ENCODE measurements around the gene CDCA3.

CDCA3 gene

GRCh38 chr12:6831450-6831995, 19.6 kb downstream of the CDCA3 start:
- DNase-seq: no peak

- no peak for DNase-seq
These were observed 20.1 kb downstream of the CDCA3 start for GRCh38 chr12:6830999-6831398.

GRCh38 chr12:6830286-6830890, 20.7 kb downstream of the CDCA3 start:
- no peak for DNase-seq

- DNase-seq: no peak
These were observed 21.4 kb downstream of the CDCA3 start for GRCh38 chr12:6829536-6830220.

GRCh38 chr12:6828781-6829535, 22.1 kb downstream of the CDCA3 start:
- DNase-seq: peak; percentile 56

- no peak for DNase-seq
These were observed 22.9 kb downstream of the CDCA3 start, which contains the start of gene P3H3 for GRCh38 chr12:6827982-6828780. P3H3 (plus strand) TSS chr12:6828407; CDS start chr12:6828441, 34 bp downstream.

- peak; percentile 55 for DNase-seq
These were observed 23.6 kb downstream of the CDCA3 start for GRCh38 chr12:6827437-6827911.

- DNase-seq: no peak
These were observed 24.2 kb downstream of the CDCA3 start for GRCh38 chr12:6826734-6827436.

GRCh38 chr12:6826125-6826733, 24.9 kb downstream of the CDCA3 start:
- no peak for DNase-seq

- DNase-seq: peak; percentile 80
These were observed 25.5 kb downstream of the CDCA3 start for GRCh38 chr12:6825398-6826124.

GRCh38 chr12:6824901-6825381, 26.1 kb downstream of the CDCA3 start:
- DNase-seq: no peak

- DNase-seq: no peak
These were observed 26.9 kb downstream of the CDCA3 start for GRCh38 chr12:6824085-6824775.

GRCh38 chr12:6823182-6824084, 27.7 kb downstream of the CDCA3 start:
- DNase-seq: no peak

- no peak for DNase-seq
These were observed 28.5 kb downstream of the CDCA3 start for GRCh38 chr12:6822426-6823135.

- DNase-seq: no peak
These were observed 29.3 kb downstream of the CDCA3 start, which contains the start of gene GPR162 for GRCh38 chr12:6821591-6822425. GPR162 (plus strand) TSS chr12:6821821; CDS start chr12:6823899, 2,078 bp downstream.

GRCh38 chr12:6820166-6820565, 30.9 kb downstream of the CDCA3 start:
- no peak for DNase-seq
